GM04504 (cell line): ENCODE results near the gene CHRM1.
"Not testable (repeated sequence)": the region's sequence is repeated elsewhere in the genome, so short reads cannot be mapped to it uniquely, and the experiment has no call there.

Source experiments
- DNase-seq: peaks from one replicate; pipeline ENCODE4 v3.0.0-alpha.2; 2012; ENCODE audit warnings: low read depth

Gene CHRM1

DNA sequence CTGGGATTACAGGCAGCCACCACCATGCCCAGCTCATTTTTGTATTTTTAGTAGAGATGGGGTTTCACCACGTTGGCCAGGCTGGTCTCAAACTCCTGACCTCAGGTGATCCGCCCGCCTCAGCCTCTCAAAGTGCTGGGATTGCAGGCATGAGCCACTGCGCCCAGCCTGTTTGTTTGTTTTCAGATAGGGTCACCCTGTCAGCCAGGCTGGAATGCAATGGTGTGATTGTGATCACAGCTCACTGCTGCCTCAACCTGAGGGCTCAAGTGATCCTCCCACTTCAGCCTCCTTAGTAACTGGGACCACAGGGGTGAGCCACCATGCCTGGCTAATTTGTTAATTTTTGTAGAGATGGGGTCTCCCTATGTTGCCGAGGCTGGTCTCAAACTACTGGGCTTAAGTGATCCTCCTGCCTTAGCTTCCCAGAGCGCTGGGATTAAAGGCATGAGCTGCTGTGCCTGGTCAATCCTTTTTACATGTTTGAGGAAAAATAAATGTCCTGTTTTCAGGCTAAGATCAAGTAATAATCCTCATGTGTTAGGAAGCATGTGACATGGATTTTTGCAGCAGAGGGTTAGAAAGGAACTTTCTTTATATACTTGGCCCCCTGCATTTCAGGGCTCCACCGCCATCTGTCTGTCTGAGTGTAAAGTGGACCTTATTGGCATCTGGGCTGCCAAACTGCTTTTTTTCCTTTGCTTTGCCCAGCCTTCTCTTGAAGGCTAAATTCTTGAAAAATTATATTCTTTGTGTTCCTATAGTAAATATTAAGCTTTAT is 45.3 kb downstream of the CHRM1 start:
- no peak for DNase-seq

DNA sequence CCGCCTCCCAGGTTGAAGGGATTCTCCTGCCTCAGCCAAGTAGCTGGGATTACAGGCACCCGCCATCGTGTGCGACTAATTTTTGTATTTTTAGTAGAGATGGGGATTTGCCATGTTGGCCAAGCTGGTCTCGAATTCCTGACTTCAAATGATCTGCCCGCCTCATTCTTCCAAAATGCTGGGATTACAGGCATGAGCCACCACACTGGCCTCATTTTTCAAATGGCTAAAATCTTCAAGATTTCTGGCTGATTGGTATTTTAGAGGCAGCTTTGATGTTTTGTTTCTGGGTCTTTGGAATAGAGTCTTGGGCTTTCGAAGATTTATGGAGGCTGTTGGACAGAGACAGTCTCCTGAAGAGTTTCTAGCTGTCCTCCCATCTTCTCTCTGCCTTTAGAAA is 46.3 kb downstream of the CHRM1 start:
- no peak for DNase-seq

GRCh38 chr11:62865635-62866034 is 55.5 kb downstream of the CHRM1 start:
- peak; percentile 44 for DNase-seq

GRCh38 chr11:62863687-62864335 is 57.4 kb downstream of the CHRM1 start:
- no peak for DNase-seq

- not testable (repeated sequence) for DNase-seq
Measured at GRCh38 chr11:62861564-62862192, 59.5 kb downstream of the CHRM1 start.

GRCh38 chr11:62860835-62861563 is 60.2 kb downstream of the CHRM1 start:
- no peak for DNase-seq

DNA sequence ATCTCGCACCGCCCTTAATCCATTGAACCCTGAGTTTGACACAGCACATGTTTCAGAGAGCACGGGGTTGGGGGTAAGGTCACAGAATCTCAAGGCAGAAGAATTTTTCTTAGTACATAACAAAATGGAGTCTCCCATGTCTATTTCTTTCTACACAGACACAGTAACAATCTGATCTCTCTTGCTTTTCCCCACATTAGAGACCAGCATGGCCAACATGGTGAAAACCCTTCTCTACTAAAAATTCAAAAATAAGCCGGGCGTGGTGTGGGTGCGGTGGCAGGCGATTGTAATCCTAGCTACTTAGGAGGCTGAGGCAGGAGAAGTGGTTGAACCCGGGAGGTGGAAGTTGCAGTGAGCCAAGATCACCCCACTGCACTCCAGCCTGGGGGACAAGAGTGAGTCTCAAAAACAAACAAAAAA is 61.9 kb downstream of the CHRM1 start:
- not testable (repeated sequence) for DNase-seq
